OCI-LY3 (cell line): ENCODE results near the gene TIAL1.

ENCODE experiments used
- CTCF ChIP-seq: fragments of 200-600, 300-600 bp; sonication (generic); IDR thresholded peaks from 2 replicates; pipeline ENCODE4 v1.5.1; 2014; ENCODE audit warnings: antibody characterized with exemption, low read length, low read depth
- EZH2phosphoT487 ChIP-seq: fragments of 200-600 bp; shearing (Covaris generic); IDR thresholded peaks from 2 replicates; pipeline ENCODE4 v1.6.1; 2018; ENCODE audit warnings: antibody characterized with exemption, mixed run types, low read depth

GRCh38 chr10:119625570-119626280, 29.0 kb upstream of the TIAL1 start:
- TF ChIP-seq CTCF (no peak), EZH2phosphoT487 (no peak)
